ENCODE data around the gene SV2A.

SV2A gene

GRCh38 chr1:149936992-149937705, 19.5 kb upstream of the SV2A start:
- no peak overlapping the region for H3K4me3 Mint-ChIP-seq
- H3K4me1 Mint-ChIP-seq (ENCODE audit: low read depth) = peaks cover 59% of the 10 kb centered on the region
- H3K36me3 Mint-ChIP-seq (ENCODE audit: low read depth) = no peaks in the 10 kb centered on the region
- intact Hi-C loops (cut with micrococcal nuclease) = no loop called here
- no peak overlapping the region for H3K27ac Mint-ChIP-seq
- H3K9me3 Mint-ChIP-seq = no peaks in the 10 kb centered on the region
- H3K27me3 Mint-ChIP-seq = no peaks in the 10 kb centered on the region

GRCh38 chr1:149936170-149936991, 18.7 kb upstream of the SV2A start, which contains the start of gene MTMR11:
TSS of gene MTMR11 (minus strand) at chr1:149936879. CDS start at chr1:149936647, 232 bp downstream.
- Mint-ChIP-seq H3K4me3 (peak within 1 kb of the TSS; percentile 41), H3K9me3 (no peaks in the 10 kb centered on the region), H3K27me3 (no peaks in the 10 kb centered on the region), H3K4me1 (ENCODE audit: low read depth) (peaks cover 67% of the 10 kb centered on the region), H3K36me3 (ENCODE audit: low read depth) (no peaks in the 10 kb centered on the region), H3K27ac (peak within 1 kb of the TSS; percentile 16)
- intact Hi-C loops (cut with micrococcal nuclease) = no loop called here

GRCh38 chr1:149934356-149934755, 16.7 kb upstream of the SV2A start:
- Mint-ChIP-seq H3K4me3 (no peak overlapping the region), H3K9me3 (no peaks in the 10 kb centered on the region), H3K4me1 (ENCODE audit: low read depth) (peaks cover 80% of the 10 kb centered on the region), H3K27me3 (no peaks in the 10 kb centered on the region), H3K27ac (no peak overlapping the region), H3K36me3 (ENCODE audit: low read depth) (no peaks in the 10 kb centered on the region)
- intact Hi-C loops (cut with micrococcal nuclease) = no loop called here

- Mint-ChIP-seq H3K27me3 (no peaks in the 10 kb centered on the region), H3K36me3 (ENCODE audit: low read depth) (no peaks in the 10 kb centered on the region), H3K9me3 (no peaks in the 10 kb centered on the region), H3K4me3 (no peak overlapping the region), H3K27ac (no peak overlapping the region), H3K4me1 (ENCODE audit: low read depth) (peaks cover 85% of the 10 kb centered on the region)
- intact Hi-C loops (cut with micrococcal nuclease) = no loop called here
Observed at GRCh38 chr1:149933208-149933607, 15.6 kb upstream of the SV2A start.

GRCh38 chr1:149932474-149932873, 14.8 kb upstream of the SV2A start:
- peaks cover 6% of the 10 kb centered on the region for H3K36me3 Mint-ChIP-seq (ENCODE audit: low read depth)
- H3K27me3 Mint-ChIP-seq = no peaks in the 10 kb centered on the region
- no peaks in the 10 kb centered on the region for H3K9me3 Mint-ChIP-seq
- intact Hi-C loops (cut with micrococcal nuclease) = no loop called here
- H3K4me1 Mint-ChIP-seq (ENCODE audit: low read depth) = peaks cover 84% of the 10 kb centered on the region
- no peak overlapping the region for H3K27ac Mint-ChIP-seq
- H3K4me3 Mint-ChIP-seq = no peak overlapping the region

GRCh38 chr1:149931212-149931790, 13.7 kb upstream of the SV2A start:
- H3K4me3 Mint-ChIP-seq = peak overlapping the region; percentile 64
- peaks cover 82% of the 10 kb centered on the region for H3K4me1 Mint-ChIP-seq (ENCODE audit: low read depth)
- no peaks in the 10 kb centered on the region for H3K9me3 Mint-ChIP-seq
- peaks cover 18% of the 10 kb centered on the region for H3K36me3 Mint-ChIP-seq (ENCODE audit: low read depth)
- no peaks in the 10 kb centered on the region for H3K27me3 Mint-ChIP-seq
- peak overlapping the region; percentile 89 for H3K27ac Mint-ChIP-seq
- intact Hi-C loops (cut with micrococcal nuclease) = no loop called here

- Mint-ChIP-seq H3K4me1 (ENCODE audit: low read depth) (peaks cover 82% of the 10 kb centered on the region), H3K27ac (peak overlapping the region; percentile 89), H3K4me3 (no peak overlapping the region), H3K36me3 (ENCODE audit: low read depth) (peaks cover 32% of the 10 kb centered on the region), H3K9me3 (no peaks in the 10 kb centered on the region), H3K27me3 (no peaks in the 10 kb centered on the region)
- intact Hi-C loops (cut with micrococcal nuclease) = no loop called here
Observed at GRCh38 chr1:149929856-149930255, 12.2 kb upstream of the SV2A start.

- Mint-ChIP-seq H3K27me3 (no peaks in the 10 kb centered on the region), H3K36me3 (ENCODE audit: low read depth) (peaks cover 47% of the 10 kb centered on the region), H3K27ac (peak overlapping the region; percentile 89), H3K4me1 (ENCODE audit: low read depth) (peaks cover 80% of the 10 kb centered on the region), H3K4me3 (peak overlapping the region; percentile 99), H3K9me3 (no peaks in the 10 kb centered on the region)
- intact Hi-C loops (cut with micrococcal nuclease) = no loop called here
Observed at GRCh38 chr1:149928401-149928724, 10.7 kb upstream of the SV2A start.

- H3K36me3 Mint-ChIP-seq (ENCODE audit: low read depth) = peaks cover 53% of the 10 kb centered on the region
- H3K9me3 Mint-ChIP-seq = no peaks in the 10 kb centered on the region
- peak within 1 kb of the TSS; percentile 89 for H3K27ac Mint-ChIP-seq
- peak within 1 kb of the TSS; percentile 99 for H3K4me3 Mint-ChIP-seq
- intact Hi-C loops (cut with micrococcal nuclease) = loop anchor here (1.0 kb wide), 1 partner anchor 28 kb away; the partner anchor contains the start of gene BOLA1
- H3K4me1 Mint-ChIP-seq (ENCODE audit: low read depth) = peaks cover 82% of the 10 kb centered on the region
- H3K27me3 Mint-ChIP-seq = no peaks in the 10 kb centered on the region
Observed at GRCh38 chr1:149927563-149928400, 10.1 kb upstream of the SV2A start, which contains the start of gene SF3B4. TSS of gene SF3B4 (minus strand) at chr1:149927803. CDS start at chr1:149927759, 44 bp downstream.

GRCh38 chr1:149927056-149927562, 9.5 kb upstream of the SV2A start:
- Mint-ChIP-seq H3K9me3 (no peaks in the 10 kb centered on the region), H3K27ac (peak overlapping the region; percentile 89), H3K27me3 (no peaks in the 10 kb centered on the region), H3K4me1 (ENCODE audit: low read depth) (peaks cover 80% of the 10 kb centered on the region), H3K4me3 (peak overlapping the region; percentile 99), H3K36me3 (ENCODE audit: low read depth) (peaks cover 60% of the 10 kb centered on the region)
- intact Hi-C loops (cut with micrococcal nuclease) = loop anchor here (1.0 kb wide), 1 partner anchor 28 kb away; the partner anchor contains the start of gene BOLA1

GRCh38 chr1:149926296-149926695, 8.7 kb upstream of the SV2A start:
- Mint-ChIP-seq H3K36me3 (ENCODE audit: low read depth) (peaks cover 66% of the 10 kb centered on the region), H3K4me1 (ENCODE audit: low read depth) (peaks cover 71% of the 10 kb centered on the region), H3K27ac (no peak overlapping the region), H3K9me3 (no peaks in the 10 kb centered on the region), H3K4me3 (no peak overlapping the region), H3K27me3 (no peaks in the 10 kb centered on the region)
- intact Hi-C loops (cut with micrococcal nuclease) = no loop called here

GRCh38 chr1:149925751-149926150, 8.1 kb upstream of the SV2A start:
- peaks cover 66% of the 10 kb centered on the region for H3K36me3 Mint-ChIP-seq (ENCODE audit: low read depth)
- H3K27ac Mint-ChIP-seq = no peak overlapping the region
- no peak overlapping the region for H3K4me3 Mint-ChIP-seq
- intact Hi-C loops (cut with micrococcal nuclease) = no loop called here
- peaks cover 66% of the 10 kb centered on the region for H3K4me1 Mint-ChIP-seq (ENCODE audit: low read depth)
- no peaks in the 10 kb centered on the region for H3K27me3 Mint-ChIP-seq
- H3K9me3 Mint-ChIP-seq = no peaks in the 10 kb centered on the region

- Mint-ChIP-seq H3K36me3 (ENCODE audit: low read depth) (peaks cover 66% of the 10 kb centered on the region), H3K4me3 (no peak overlapping the region), H3K27ac (no peak overlapping the region), H3K4me1 (ENCODE audit: low read depth) (peaks cover 62% of the 10 kb centered on the region), H3K27me3 (no peaks in the 10 kb centered on the region), H3K9me3 (no peaks in the 10 kb centered on the region)
- intact Hi-C loops (cut with micrococcal nuclease) = no loop called here
Observed at GRCh38 chr1:149925345-149925744, 7.7 kb upstream of the SV2A start.

All from dendritic cell treated with granulocyte-macrophage colony-stimulating factor and Interleukin-4, amounts not matched to agents 40 ng/mL and 50 ng/mL, for 4 days (primary cell).